GM04503 (cell line): Measurements from ENCODE around the gene HSPA9.
A peak's percentile ranks its signal among the peaks of the same experiment; 100 is the strongest.

ENCODE experiments used
- DNase-seq: peaks from one replicate; pipeline ENCODE4 v3.0.0-alpha.2; 2012; ENCODE audit warnings: low read depth

HSPA9 gene

DNA sequence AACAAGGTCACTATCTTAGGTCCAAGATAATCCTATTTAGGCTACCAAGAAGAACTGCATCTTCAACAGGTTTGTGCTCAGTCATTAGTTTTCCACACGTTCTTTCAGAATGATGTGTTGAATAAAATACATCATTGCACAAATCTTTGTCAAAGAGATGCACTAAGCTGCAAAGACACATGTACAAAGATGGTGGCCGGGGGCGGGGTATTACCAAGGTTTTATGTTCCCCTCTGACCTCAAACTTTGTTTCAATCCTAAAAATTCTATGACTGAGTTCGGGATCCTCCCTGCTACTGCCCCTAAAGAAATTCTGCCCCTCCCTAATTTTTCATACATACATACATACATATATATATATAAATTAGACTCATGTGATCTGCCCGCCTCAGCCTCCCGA lies 14.2 kb downstream of the HSPA9 start:
- DNase-seq: no peak

DNA sequence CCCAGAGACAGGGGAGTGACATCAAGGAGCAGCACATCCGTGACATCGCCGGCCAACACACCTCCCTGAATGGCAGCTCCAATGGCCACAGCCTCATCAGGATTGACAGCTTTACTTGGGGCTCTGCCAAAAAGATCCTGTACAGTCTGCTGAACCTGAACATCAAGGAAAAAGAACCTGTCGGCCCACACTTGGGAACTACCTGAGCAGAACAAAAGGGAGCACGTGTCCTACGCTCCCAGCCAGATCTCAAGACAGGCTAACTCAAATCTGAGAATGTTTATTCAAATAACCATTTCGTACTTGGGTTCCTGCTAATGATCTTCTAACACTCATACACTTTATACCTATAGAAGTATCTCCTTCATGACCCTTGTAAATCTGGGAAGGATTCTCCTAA lies 15.3 kb downstream of the HSPA9 start:
- DNase-seq: no peak

DNA sequence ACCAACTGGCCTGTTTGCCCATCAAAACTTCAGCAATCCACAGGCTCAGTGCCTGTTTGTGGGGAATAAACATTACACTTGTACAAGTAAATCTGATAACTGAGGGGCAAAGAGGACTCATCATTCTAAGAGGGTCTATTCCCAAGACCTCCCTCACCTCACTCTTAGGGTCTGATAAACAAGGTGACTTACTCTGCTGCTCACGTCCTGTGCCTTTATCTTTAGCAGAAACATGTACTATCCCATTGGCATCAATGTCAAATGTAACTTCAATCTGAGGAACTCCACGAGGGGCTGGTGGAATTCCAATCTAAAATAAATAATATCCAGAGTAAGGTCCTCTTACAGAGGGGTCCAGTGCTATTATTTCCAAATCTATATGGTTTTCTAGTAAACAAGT lies 17.5 kb downstream of the HSPA9 start:
- DNase-seq: no peak

DNA sequence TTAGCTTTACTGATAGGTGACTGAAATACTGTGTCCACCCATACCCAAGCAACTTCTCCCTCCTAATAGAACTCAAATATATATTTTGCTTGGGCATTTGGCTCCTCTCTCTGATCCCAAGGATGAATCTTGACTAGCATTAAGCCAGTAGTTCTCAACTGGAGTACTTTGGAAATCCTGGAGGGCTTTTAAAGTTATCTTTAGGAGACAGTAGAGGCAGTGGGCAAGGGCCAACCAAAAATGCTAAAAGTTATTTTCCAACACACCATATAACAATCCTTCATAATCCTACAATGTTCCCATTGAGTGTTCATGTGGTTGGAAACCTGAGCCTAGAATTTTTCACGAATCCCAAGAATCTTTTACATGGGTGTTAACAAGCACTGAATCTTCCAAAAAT lies 21.1 kb downstream of the HSPA9 start:
- DNase-seq: no peak

DNA sequence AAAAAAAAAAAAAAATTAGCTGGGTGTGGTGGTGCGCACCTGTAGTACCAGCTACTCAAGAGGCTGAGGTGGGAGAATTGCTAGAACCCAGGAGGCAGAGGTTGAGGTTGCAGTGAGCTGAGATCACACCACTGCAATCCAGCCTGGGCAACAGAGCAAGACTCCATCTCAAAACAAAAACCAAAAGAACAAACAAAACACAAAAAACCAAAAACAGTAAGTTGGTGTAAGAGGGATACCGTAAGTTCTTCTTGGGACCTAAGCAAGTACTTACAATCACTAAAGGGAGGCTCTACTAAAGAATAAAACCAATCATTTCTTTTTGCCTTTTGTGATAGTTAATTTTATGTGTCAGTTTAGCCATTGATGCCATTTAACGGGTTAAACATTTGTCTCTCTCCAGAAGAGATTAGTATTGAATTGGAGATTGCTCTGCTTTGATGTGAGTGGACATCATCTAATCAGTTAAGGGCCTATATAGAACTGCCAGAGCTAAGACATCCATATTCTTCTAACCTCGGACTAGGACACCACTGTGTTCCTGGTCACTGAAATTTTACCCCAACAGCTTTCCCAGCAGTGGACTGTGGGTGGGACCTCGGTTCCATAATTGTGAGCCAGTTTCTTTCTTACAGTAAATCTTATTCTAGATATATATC lies 21.6 kb downstream of the HSPA9 start:
- no peak for DNase-seq

GRCh38 chr5:138552657-138553056 lies 22.5 kb downstream of the HSPA9 start:
- DNase-seq: no peak

DNA sequence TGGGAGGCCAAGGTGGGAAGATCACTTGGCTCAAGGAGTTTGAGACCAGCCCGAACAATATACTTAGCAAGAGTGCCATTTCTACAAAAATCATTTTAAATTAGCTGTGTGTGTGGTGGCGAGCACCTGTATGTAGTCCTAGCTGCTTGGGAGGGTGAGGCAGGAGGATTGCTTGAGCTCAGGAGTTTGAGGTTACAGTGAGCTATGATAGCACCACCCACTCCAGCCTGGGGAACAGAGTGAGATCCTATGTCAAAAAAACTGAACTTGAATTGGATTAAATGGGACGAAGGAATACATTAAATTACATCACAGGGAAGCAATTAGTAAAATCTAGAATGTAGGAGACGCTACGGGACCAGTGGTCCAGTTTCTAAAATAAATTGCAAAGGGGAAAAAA lies 25.8 kb downstream of the HSPA9 start:
- no peak for DNase-seq

DNA sequence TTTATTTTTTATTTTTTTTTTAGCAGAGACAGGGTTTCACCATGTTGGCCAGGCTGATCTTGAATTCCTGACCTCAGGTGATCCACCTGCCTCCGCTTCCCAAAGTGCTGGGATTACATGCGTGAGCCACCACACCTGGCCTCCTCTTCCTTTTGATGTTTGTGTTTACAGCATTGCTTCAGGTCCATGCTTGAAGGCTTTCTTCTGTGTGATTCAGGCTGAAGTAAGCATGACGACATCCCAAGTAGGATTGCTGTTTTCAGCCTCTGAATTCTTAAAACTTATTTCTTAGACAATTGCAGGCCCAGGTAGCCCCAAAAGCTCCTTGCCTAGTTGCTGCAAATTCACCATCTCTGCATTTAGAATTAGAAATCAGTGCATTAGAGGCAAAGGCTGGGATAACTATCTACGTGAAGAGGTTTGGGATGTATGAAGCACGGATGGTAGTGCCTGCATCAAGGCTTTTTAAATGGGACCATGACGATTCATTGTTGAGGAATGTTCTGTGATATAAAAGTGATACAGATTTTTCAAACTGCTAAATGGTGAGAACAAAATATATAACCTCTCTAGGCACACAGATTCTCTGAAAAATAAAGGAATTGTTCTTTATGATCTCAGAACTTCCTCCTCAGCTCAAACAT lies 29.2 kb downstream of the HSPA9 start:
- no peak for DNase-seq

- no peak for DNase-seq
Observed at GRCh38 chr5:138544181-138545134, 30.7 kb downstream of the HSPA9 start.

DNA sequence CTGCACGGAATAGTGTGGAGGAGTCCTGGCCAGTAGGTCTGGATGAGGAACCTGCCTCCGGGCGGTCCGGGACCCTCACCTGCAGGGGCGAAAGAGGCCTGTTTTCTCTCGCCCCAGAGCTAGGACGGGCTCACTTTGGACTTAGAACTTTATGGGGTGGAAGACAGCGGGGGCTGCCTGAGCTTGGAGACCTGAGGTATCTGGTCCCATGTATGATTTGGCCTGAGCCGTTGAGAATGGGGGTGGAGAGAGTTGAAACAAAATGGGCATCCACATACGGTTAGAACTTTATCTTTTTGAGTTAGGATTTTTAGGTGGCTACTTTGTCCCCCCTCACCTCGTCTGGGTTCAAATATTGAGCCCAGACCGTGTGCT lies 31.5 kb downstream of the HSPA9 start:
- DNase-seq: no peak

DNA sequence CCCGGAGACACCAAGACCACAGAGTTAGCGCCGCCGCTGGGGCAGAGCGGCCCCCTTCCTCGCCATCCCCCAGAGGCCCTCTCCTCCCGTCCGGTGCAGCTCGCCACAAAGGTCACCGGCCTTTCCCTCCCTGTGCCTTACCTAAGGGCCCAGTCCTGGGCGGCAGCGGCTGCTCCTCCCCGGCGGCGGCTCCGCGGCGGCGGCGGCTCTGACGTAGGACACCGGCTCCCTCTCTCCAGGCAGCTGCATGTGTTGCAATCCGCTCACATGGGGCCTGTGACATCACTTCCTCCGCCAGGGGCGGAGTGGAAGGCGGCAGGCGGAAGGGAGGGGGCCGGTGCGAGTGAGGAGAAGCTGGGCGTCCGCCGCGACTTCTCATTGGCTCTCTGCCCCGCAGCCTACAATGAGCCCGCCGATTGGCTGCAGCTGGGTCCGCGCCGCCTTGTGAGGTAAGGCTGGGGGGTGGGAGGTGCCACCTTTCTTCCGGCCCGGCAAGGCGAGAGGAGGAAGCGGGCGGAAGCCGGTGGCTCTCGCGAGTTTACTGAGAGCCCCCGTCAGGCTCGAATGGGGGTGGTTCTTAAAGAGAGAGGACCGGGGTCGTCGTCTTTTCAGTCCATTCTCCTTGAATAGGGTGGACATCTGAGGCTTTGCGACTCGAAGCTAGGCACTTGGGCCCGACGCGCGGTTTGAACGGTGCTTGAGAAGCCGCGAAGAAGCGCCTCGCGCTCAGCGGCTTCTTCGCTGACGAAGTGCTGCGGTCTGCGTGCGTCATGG lies 32.1 kb downstream of the HSPA9 start, which contains the start of gene ETF1:
Gene ETF1, minus strand, starts transcription at position 281 of the 774 bp plus-strand sequence. CDS start 318 bp downstream, outside the sequence.
- peak; percentile 97 for DNase-seq

- no peak for DNase-seq
Observed at GRCh38 chr5:138542180-138542955, 32.8 kb downstream of the HSPA9 start.

DNA sequence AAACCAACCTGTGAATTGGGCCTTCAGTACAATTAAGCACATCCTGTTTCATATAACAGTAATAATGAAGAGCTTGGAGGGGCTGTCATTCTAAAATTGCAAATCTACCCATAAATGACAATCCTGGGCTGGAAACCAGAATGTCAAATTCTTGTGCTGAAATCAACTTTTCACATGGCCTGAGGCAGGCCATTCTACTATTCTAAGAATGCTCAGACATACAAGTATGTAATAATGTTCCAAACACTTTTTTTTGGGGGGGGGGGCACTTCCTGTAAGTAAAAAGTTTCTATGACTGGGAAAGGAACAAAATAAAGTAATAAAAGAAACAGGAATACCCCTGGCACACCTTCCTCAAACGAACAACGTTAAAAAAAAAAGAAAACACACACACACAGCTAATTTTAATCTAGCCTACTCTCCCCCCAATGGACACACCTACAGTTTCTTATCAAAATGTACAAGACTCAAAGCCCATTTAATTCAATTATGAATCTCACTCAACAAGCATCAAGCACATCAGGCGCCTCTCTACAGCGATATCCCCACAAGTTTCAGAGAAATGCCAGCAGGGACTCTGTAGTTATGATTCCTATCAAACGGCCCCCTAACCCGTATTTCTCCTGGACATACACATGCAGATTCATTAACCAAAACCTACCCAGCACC lies 33.6 kb downstream of the HSPA9 start:
- no peak for DNase-seq

GRCh38 chr5:138539791-138540190 lies 35.4 kb downstream of the HSPA9 start:
- no peak for DNase-seq

- DNase-seq: no peak
Observed at GRCh38 chr5:138538943-138539627, 36.1 kb downstream of the HSPA9 start.

GRCh38 chr5:138536665-138537315 lies 38.4 kb downstream of the HSPA9 start:
- no peak for DNase-seq

DNA sequence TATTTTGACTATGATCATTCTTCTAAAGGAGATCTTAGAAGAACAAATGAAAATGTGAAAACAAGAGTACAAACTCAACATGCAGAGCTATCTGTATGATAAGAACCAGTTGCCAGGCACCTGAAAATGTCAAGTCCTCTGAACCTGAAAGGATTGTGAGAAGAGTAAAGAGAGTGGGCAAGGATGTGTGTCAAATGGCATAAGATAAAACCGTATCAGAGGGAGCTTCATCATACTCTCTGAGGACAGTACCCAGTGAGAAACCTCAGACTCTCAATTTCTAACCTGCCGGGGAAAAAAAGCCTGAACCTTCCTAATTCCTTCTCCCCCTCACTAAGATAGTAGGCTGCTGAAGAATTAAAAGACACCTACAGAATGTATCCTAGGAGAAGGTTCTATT lies 39.0 kb downstream of the HSPA9 start:
- no peak for DNase-seq

DNA sequence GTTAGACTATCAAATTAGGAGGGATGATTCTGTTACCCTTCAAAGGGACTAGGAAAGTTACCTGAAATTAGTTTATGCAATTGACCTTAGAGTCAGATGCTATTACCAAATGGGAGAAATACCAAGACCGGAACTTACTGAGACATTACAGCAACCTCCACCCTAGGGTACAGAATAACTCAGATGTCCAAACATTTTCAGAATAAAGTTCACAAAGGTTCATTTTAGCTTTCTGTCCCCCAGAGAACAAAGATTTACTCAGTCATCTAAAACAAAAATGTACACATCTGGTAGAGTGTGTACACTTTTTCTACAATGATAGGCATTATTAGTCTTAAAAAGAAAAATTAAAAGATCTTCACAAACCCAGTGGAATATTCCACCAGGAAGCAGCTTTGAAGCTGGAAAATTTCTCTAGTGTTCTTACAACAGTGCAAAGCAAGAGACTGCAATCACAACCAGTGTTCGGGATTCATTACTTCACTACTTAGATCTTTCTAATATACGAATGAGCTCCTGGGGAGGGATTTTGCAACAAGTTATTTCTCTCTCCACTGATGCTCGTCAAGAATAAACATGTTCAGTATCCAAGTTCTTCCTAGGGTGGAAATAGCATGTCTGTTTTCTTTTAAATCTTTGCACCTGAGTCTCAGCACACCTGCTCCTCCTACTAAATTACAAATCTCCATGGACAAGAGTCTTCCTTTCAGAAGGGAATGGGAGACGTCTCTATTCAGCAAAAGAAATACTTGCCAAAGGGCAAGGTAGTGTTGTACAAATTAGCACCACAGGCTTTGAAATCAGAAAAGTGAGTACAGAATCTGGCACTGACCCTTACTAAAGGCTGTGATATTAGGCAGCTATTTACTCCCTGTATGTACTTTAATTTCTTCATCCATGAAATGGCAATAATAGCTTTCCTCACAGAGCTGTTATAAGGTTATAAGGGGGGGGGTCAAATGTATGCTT lies 40.9 kb downstream of the HSPA9 start:
- DNase-seq: no peak
